Effector memory CD4-positive, alpha-beta T cell (primary cell): ENCODE results near the gene FBXO34.
"Not testable (repeated sequence)": the region's sequence is repeated elsewhere in the genome, so short reads cannot be mapped to it uniquely, and the experiment has no call there.

Experiments used
- DNase-seq, 3 donors: peaks; one replicate each; pipeline ENCODE4 v3.0.0-alpha.2; 2020
- H3K27ac ChIP-seq: 2 replicates; pipeline ENCODE4 v1.7.0; 2013; ENCODE audit warnings: mild to moderate bottlenecking, low read length, moderate library complexity; ENCODE audit not compliant: insufficient read depth, poor library complexity, severe bottlenecking
- H3K27me3 ChIP-seq: replicated peaks from 2 replicates; pipeline ENCODE4 v1.7.0; 2013; ENCODE audit warnings: mild to moderate bottlenecking, low read length; ENCODE audit not compliant: insufficient read depth, control insufficient read depth, poor library complexity, severe bottlenecking
- H3K36me3 ChIP-seq: 2 replicates; pipeline ENCODE4 v1.7.0; 2013; ENCODE audit warnings: mild to moderate bottlenecking, low read length, moderate library complexity; ENCODE audit not compliant: control insufficient read depth, insufficient read depth
- H3K4me1 ChIP-seq: 2 replicates; pipeline ENCODE4 v1.7.0; 2013; ENCODE audit warnings: low read length, mild to moderate bottlenecking; ENCODE audit not compliant: control insufficient read depth, insufficient read depth, poor library complexity, severe bottlenecking
- H3K4me3 ChIP-seq: 2 replicates; pipeline ENCODE4 v1.7.0; 2013; ENCODE audit warnings: low read length, low read depth, mild to moderate bottlenecking; ENCODE audit not compliant: insufficient read depth, poor library complexity, severe bottlenecking
- H3K9me3 ChIP-seq: 2 replicates; pipeline ENCODE4 v1.7.0; 2013; ENCODE audit warnings: mild to moderate bottlenecking, low read length, moderate library complexity; ENCODE audit not compliant: control insufficient read depth

The FBXO34 gene

DNA sequence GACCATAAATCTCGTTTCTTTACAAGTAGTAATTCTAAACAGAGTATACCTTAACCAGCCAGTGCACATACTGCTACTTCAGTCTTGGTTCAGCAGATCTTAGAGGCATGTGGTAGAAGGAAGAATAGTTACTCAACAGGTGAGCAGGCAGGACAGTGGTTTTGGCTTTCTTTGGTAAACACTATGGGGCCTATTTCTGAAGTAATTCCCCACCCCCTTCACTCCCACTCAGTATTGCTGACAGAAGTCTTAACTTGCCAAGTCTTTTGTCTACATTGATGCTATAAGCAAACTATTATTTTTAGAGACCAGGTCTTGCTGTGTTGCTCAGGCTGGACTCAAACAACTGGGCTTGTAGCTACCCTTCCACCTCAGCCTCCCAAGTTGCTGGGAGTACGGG is 68.5 kb downstream of the FBXO34 start:
- Histone ChIP-seq H3K27me3 (no peaks in the 10 kb centered on the region), H3K36me3 (no peaks in the 10 kb centered on the region), H3K27ac (no peak overlapping the region), H3K4me1 (peaks cover 39% of the 10 kb centered on the region), H3K9me3 (no peaks in the 10 kb centered on the region), H3K4me3 (no peak overlapping the region)
- DNase-seq, result no peak

DNA sequence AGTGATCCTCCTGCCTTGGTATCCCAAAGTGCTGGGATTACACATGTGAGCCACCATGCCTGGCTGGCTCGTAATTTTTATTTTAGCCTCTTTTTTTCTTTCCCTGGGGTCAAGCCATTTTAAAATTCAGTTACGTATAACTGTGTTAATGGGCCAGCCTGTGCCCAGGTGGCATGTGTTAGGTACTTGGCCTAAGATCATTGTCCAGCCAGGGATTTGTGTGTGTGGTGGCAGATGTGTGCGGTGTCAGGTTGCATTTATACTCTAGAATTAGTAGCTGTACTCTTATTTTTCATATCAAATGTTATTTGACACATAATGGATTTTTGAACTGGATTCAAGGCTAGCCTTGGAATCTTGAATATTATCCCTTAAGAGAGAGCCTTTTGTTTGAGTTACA is 69.3 kb downstream of the FBXO34 start:
- Histone ChIP-seq H3K4me3 (no peak overlapping the region), H3K27ac (no peak overlapping the region), H3K4me1 (peaks cover 33% of the 10 kb centered on the region), H3K36me3 (no peaks in the 10 kb centered on the region), H3K9me3 (no peaks in the 10 kb centered on the region), H3K27me3 (no peaks in the 10 kb centered on the region)
- DNase-seq, result no peak

DNA sequence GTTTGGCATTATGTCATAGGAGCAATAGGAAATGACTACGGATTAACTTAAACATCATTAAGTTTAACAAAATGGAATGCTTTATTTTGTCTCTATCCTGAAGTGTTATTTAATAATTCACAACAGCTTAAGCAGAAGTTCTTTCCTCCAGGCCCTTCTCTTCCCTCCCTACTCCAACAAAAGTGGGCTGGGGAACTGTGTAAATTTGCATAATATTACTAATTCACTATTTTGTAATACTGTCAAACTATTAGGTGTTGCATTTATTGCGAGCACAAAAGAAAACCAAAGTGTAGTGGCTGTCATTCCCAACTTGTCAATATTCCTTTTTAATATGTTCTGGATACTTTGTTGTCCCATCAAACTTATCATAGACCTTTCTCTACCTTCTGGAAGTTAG is 70.6 kb downstream of the FBXO34 start:
- no peak overlapping the region for H3K27ac ChIP-seq
- no peak for DNase-seq
- no peaks in the 10 kb centered on the region for H3K27me3 ChIP-seq
- H3K36me3 ChIP-seq, result no peaks in the 10 kb centered on the region
- no peaks in the 10 kb centered on the region for H3K9me3 ChIP-seq
- peaks cover 20% of the 10 kb centered on the region for H3K4me1 ChIP-seq
- no peak overlapping the region for H3K4me3 ChIP-seq

DNA sequence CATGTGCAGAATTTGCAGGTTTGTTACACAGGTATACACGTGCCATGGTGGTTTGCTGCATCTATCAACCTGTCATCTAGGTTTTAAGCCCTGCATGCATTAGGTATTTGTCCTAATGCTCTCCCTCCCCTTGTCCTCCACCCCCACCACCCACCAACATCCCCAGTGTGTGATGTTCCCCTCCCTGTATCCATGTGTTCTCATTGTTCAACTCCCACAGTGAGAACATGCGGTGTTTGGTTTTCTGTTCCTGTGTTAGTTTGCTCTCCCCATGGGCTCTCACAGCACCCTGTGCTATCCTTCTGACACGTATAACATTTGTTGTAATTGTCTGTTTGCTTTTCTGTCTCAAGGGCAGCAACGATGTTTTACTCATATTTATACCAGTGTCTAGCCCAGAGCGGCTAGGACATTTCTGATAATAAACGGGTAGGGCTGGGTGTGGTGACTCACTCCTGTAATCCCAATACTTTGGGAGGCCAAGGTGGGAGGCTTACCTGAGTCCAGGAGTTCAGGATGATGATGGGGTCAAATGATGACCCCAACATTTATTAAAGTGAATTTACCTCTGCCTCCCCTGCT is 73.5 kb downstream of the FBXO34 start:
- not testable (repeated sequence) for H3K4me3 ChIP-seq, H3K4me1 ChIP-seq, H3K9me3 ChIP-seq, H3K36me3 ChIP-seq, H3K27ac ChIP-seq, DNase-seq, H3K27me3 ChIP-seq

- Histone ChIP-seq H3K9me3 (no peaks in the 10 kb centered on the region), H3K4me1 (peaks cover 4% of the 10 kb centered on the region), H3K27me3 (no peaks in the 10 kb centered on the region), H3K27ac (no peak overlapping the region), H3K36me3 (peaks cover 15% of the 10 kb centered on the region), H3K4me3 (no peak overlapping the region)
- no peak for DNase-seq
These were observed 75.8 kb downstream of the FBXO34 start for GRCh38 chr14:55347040-55347439.

- H3K4me1 ChIP-seq, result peaks cover 4% of the 10 kb centered on the region
These were observed 76.5 kb downstream of the FBXO34 start for GRCh38 chr14:55347748-55348147.

GRCh38 chr14:55348766-55349453 is 77.7 kb downstream of the FBXO34 start:
- Histone ChIP-seq H3K9me3 (no peaks in the 10 kb centered on the region), H3K36me3 (peaks cover 18% of the 10 kb centered on the region), H3K27ac (no peak overlapping the region), H3K27me3 (no peaks in the 10 kb centered on the region), H3K4me1 (peaks cover 4% of the 10 kb centered on the region), H3K4me3 (no peak overlapping the region)
- no peak for DNase-seq

More at GRCh38 chr14:55347748-55348147, 76.5 kb downstream of the FBXO34 start:
- DNase-seq, result no peak
- Histone ChIP-seq H3K27ac (no peak overlapping the region), H3K4me3 (no peak overlapping the region), H3K36me3 (peaks cover 18% of the 10 kb centered on the region), H3K27me3 (no peaks in the 10 kb centered on the region), H3K9me3 (no peaks in the 10 kb centered on the region)

GRCh38 chr14:55349565-55349964 is 78.3 kb downstream of the FBXO34 start:
- peaks cover 18% of the 10 kb centered on the region for H3K36me3 ChIP-seq
- H3K9me3 ChIP-seq, result no peaks in the 10 kb centered on the region
- no peak for DNase-seq
- H3K27ac ChIP-seq, result no peak overlapping the region
- H3K4me3 ChIP-seq, result no peak overlapping the region
- no peaks in the 10 kb centered on the region for H3K27me3 ChIP-seq
- H3K4me1 ChIP-seq, result peaks cover 4% of the 10 kb centered on the region

DNA sequence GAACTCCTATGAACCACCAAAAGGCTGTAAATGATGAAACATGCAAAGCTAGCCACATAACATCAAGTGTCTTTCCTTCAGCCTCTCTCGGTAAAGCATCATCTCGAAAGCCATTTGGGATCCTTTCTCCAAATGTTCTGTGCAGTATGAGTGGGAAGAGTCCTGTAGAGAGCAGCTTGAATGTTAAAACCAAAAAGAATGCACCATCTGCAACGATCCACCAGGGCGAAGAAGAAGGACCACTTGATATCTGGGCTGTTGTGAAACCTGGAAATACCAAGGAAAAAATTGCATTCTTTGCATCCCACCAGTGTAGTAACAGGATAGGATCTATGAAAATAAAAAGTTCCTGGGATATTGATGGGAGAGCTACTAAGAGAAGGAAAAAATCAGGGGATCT is 79.2 kb downstream of the FBXO34 start:
- H3K27me3 ChIP-seq, result no peaks in the 10 kb centered on the region
- no peaks in the 10 kb centered on the region for H3K9me3 ChIP-seq
- H3K4me3 ChIP-seq, result no peak overlapping the region
- H3K4me1 ChIP-seq, result peaks cover 4% of the 10 kb centered on the region
- peaks cover 18% of the 10 kb centered on the region for H3K36me3 ChIP-seq
- no peak for DNase-seq
- no peak overlapping the region for H3K27ac ChIP-seq

DNA sequence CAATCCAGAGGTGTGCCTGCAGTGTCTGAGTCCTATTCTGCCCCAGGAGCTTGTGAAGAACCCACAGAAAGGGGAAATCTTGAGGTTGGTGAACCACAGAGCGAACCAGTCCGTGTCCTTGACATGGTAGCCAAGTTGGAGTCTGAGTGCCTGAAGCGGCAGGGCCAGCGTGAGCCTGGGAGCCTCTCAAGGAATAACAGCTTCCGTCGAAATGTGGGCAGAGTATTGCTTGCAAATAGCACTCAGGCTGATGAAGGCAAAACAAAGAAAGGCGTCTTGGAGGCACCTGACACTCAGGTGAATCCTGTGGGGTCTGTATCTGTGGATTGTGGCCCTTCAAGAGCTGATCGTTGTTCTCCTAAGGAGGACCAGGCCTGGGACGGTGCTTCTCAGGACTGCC is 79.9 kb downstream of the FBXO34 start:
- H3K36me3 ChIP-seq, result peaks cover 18% of the 10 kb centered on the region
- no peak for DNase-seq
- H3K27ac ChIP-seq, result no peak overlapping the region
- no peaks in the 10 kb centered on the region for H3K9me3 ChIP-seq
- H3K27me3 ChIP-seq, result no peaks in the 10 kb centered on the region
- H3K4me1 ChIP-seq, result peaks cover 4% of the 10 kb centered on the region
- H3K4me3 ChIP-seq, result no peak overlapping the region
